GM12892 (cell line): Measurements from ENCODE around the gene CEP290. TPM values are rescaled to one million over a fixed set of nuclear protein-coding genes. Genes with fewer than 3 reads are reported as not detected.
A peak's percentile ranks its signal among the peaks of the same experiment; 100 is the strongest.

ENCODE experiments used
- DNase-seq: peaks from one replicate; pipeline ENCODE4 v3.0.0; 2011; ENCODE audit not compliant: insufficient read length
- FAIRE-seq: peaks from 2 replicates; lab custom pipeline; 2011; peaks lifted over from hg19 to GRCh38; lab: Jason Lieb, UNC
- POLR2A ChIP-seq: IDR thresholded peaks from 2 replicates; pipeline ENCODE4 v1.6.1; 2011; ENCODE audit warnings: low read depth, low read length, control low read depth
- POLR2AphosphoS5 ChIP-seq: IDR thresholded peaks from 2 replicates; pipeline ENCODE4 v1.6.1; 2011; ENCODE audit warnings: low read depth, low read length, control low read depth
- TAF1 ChIP-seq: IDR thresholded peaks from 2 replicates; pipeline ENCODE4 v1.6.1; 2011; ENCODE audit warnings: low read depth, mild to moderate bottlenecking, control low read depth, low read length, borderline replicate concordance
- polyA plus RNA-seq: library from polyadenylated mRNA; unstranded; fragments of >200 nt; gene quantifications from one replicate; pipeline ENCODE4 v1.2.1, GENCODE V29; 2012; ENCODE audit warnings: missing spikeins, inconsistent platforms; ENCODE audit not compliant: missing spikeins

Gene CEP290, protein sequence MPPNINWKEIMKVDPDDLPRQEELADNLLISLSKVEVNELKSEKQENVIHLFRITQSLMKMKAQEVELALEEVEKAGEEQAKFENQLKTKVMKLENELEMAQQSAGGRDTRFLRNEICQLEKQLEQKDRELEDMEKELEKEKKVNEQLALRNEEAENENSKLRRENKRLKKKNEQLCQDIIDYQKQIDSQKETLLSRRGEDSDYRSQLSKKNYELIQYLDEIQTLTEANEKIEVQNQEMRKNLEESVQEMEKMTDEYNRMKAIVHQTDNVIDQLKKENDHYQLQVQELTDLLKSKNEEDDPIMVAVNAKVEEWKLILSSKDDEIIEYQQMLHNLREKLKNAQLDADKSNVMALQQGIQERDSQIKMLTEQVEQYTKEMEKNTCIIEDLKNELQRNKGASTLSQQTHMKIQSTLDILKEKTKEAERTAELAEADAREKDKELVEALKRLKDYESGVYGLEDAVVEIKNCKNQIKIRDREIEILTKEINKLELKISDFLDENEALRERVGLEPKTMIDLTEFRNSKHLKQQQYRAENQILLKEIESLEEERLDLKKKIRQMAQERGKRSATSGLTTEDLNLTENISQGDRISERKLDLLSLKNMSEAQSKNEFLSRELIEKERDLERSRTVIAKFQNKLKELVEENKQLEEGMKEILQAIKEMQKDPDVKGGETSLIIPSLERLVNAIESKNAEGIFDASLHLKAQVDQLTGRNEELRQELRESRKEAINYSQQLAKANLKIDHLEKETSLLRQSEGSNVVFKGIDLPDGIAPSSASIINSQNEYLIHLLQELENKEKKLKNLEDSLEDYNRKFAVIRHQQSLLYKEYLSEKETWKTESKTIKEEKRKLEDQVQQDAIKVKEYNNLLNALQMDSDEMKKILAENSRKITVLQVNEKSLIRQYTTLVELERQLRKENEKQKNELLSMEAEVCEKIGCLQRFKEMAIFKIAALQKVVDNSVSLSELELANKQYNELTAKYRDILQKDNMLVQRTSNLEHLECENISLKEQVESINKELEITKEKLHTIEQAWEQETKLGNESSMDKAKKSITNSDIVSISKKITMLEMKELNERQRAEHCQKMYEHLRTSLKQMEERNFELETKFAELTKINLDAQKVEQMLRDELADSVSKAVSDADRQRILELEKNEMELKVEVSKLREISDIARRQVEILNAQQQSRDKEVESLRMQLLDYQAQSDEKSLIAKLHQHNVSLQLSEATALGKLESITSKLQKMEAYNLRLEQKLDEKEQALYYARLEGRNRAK (N-terminal part only)
- 15.0 TPM for polyA plus RNA-seq

DNA sequence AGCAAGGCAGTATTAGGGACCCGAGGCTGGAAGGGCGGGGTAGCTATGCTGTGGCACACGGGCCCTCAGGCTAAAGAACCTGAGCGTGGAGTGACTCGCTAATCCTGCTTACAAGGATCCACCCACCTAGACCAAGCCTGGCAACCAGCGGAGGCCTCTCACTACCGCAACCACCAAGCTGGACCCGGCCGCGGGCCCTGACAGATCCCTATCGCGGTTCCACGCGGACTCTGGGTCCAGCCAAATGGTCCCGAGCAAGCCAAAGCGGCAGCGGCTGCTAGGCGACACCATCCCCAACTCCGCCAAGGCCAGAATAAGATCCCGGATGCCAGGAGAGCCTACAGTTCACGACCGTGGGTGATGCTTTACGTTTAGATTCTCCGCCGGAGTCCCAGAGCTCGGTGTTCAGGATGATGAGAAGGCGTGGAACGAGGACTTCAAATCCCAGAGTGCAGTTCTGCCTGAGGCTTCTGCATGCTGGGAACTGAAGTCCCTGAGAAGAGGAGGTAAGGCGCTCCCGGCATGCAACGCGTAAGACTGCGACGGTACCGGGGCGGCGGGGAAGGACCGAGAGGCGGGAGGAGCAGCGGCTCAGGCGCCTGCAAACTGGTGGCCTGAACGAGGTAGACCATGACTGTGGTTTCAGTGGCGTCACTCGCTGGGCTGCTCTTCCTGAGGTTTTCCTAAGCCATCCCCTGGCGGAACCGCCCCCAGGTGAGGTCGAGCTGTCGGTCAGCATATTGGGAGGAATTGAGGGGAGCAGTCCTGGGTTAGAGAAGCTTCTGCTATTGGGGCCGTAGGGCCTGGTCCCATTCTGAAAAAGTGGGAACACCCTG lies at the start of gene CEP290, which contains the start of gene TMTC3:
TSS of gene CEP290 (minus strand) at position 315 of the 836 bp plus-strand sequence. CDS start 781 bp downstream, outside the sequence.
TSS of gene TMTC3 (plus strand) at position 534 of the 836 bp plus-strand sequence. CDS start 6,009 bp downstream, outside the sequence.
- peak; percentile 47 for DNase-seq
- FAIRE-seq, result peak; percentile 99
- peak; percentile 45 for TF ChIP-seq POLR2AphosphoS5
- TF ChIP-seq TAF1, result peak; percentile 53; the same call in 1 of the 2 replicates
- TF ChIP-seq POLR2A, result peak; percentile 70; the same call in 1 of the 2 replicates

DNA sequence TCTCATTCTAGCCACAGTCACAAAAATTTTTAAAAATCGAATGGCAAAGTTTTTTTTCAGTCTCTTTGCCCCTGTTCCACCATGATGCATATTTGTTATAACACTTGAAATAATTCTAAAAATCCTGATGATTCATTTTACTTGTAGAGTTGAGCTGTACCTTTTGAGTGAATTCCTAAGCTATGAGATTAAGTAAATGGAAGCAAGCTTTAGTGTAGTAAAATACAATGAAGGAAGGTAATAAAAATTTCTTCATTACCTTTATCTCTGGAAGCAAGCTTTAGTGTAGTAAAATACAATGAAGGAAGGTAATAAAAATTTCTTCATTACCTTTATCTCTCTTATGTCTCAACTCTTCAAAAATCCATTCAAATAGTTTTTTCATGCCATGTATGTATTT lies 46.3 kb upstream of the CEP290 start:
- DNase-seq, result no peak
- FAIRE-seq, result no peak
- no peak for TF ChIP-seq TAF1
- no peak for TF ChIP-seq POLR2AphosphoS5
- TF ChIP-seq POLR2A, result no peak

DNA sequence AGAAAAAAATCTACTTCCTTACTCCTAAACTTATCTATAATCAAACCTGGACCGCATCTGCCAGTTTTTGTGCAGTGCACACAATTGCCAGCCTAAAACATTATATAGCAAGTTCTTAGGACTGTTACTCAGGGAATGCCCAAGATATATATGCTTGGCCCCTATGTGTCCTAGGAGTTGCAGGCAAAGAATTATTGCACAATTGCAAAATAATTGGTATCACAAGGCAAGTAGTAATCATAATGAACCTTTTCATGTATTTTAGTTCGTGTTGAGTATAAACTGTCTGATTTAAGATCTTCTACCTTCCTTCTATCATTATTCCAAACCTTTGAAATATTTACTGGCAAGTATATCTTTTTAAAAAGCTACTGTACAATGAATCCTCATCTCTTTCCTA lies 45.7 kb upstream of the CEP290 start:
- DNase-seq (no peak), FAIRE-seq (no peak)
- TF ChIP-seq POLR2AphosphoS5 (no peak), POLR2A (no peak), TAF1 (no peak)

DNA sequence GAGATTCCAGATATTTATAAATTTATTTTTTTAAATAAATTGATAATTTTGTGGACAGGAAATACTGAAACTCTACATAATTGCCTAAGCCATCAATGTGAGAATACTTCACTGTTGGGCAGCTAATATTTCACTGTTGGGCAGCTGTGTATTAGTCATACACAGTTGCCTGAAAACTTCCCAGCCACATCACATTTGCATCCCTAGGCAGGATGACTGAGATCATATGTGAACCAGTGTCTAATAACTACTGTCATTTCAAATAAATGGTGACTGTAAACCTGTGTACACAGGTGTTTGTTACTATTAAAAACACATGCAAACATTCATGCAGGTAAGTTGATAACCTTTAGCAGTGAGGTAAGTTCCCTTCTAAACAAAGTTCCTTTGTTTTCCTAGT lies 44.1 kb upstream of the CEP290 start:
- peak; percentile 63 for FAIRE-seq

DNA sequence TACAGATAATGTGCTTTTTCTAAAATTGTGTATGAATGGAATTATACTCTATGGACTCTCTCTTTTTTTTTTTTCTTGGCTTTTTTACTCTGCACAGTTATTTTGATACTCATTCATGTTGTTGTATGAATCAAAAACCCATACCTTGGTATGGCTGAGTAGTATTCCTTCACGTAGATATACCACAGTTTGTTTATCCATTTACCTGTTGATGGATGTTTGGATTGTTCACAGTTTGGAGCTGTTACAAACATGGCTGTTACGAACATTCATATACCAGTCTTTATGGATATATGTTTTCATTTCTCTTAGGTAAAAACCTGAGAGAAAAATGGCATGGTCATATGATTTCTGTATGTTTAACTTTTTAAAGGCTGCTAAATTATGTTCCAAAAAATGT lies 43.4 kb upstream of the CEP290 start:
- TF ChIP-seq TAF1 (no peak), POLR2A (no peak), POLR2AphosphoS5 (no peak)
- FAIRE-seq (no peak), DNase-seq (no peak)

More for the DNA sequence above, 44.1 kb upstream of the CEP290 start:
- TF ChIP-seq POLR2AphosphoS5, result no peak
- no peak for TF ChIP-seq TAF1
- TF ChIP-seq POLR2A, result no peak
- no peak for DNase-seq

DNA sequence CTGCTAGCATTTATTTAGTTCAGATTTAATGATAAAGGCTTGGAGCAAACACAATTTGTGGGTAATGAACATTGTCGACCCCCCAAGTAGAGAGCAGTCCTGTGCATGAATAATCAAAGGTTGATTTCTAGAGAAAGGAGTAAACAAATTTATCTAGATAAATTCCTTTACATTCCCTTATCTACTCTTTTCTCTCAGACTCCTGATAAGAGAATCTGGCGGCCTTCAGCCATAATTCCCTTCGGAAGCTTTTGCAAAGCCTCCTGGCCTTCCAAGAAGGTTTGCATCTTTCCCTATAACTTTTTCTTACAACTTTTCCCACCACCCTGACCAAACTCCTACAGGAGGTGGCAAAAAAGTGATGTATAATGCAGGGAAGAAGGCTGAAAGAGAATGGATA lies 42.3 kb upstream of the CEP290 start:
- TF ChIP-seq TAF1 (no peak), POLR2AphosphoS5 (no peak), POLR2A (no peak)
- DNase-seq, result no peak
- FAIRE-seq, result no peak

DNA sequence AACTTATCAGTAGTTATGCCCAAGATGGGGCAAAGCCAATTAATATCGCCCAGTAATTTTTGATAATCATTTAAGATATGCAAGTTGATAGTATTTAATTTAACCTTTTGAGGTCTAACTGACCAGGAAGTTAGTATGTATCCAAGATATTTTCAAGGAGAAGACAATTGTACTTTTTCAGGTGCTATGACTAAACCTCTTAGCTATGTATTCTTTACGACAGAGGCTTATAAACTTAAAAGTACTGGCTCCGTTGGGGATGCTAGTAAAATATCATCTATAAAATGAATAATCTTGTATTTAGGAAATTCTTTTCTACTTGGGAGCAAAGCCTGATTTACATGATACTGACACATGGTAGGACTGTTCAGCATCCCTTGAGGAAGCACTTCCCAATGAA lies 40.5 kb upstream of the CEP290 start:
- FAIRE-seq (no peak), DNase-seq (no peak)
- no peak for TF ChIP-seq TAF1
- TF ChIP-seq POLR2A, result no peak
- no peak for TF ChIP-seq POLR2AphosphoS5

DNA sequence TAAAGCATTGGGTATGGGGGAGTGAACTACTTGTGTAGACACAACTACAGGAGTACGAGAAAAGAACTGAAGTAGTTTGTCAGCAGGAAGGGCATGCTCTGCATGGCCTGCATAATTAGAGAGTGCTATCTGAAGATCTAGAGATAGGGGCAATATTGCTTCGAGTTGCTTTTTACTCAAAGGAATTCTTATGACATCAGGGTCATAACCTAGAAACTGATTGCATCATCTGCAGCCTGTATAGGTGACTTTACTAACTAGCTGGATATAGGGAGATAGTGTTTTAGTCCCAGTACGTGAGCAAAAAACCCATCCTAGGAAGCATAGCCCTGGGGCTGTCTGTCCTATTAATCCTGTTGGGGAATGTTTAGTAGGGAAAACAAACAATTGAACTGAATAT lies 40.0 kb upstream of the CEP290 start:
- DNase-seq (no peak), FAIRE-seq (no peak)
- no peak for TF ChIP-seq TAF1
- TF ChIP-seq POLR2A, result no peak
- TF ChIP-seq POLR2AphosphoS5, result no peak

DNA sequence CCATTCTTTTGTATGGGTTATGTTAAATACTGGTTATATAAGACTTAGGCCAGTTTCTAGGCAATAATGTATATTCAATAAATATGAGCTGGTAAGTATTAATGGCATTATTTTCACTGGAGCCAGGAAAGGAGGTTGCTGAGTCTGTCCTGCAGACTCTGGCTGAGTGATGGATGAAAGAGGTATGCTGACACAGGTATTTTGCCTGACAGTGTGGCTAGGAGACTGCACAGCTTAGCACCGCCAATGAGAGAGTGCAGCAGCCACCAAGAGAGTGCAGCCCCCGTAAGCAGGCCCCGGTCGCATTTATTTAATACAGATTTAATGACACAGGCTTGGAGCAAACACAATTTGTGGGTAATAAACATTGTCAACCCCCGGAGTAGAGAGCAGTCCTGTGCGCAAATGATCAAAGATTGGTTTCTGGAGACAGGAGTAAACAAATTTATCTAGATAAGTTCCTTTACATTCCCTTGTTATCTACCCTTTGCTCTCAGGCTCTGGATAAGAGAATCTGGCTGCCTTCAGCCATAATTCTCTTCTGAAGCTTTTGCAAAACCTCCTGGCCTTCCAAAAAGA lies 37.6 kb upstream of the CEP290 start:
- DNase-seq, result no peak
- FAIRE-seq, result no peak
- no peak for TF ChIP-seq POLR2AphosphoS5
- TF ChIP-seq POLR2A, result no peak
- TF ChIP-seq TAF1, result no peak

DNA sequence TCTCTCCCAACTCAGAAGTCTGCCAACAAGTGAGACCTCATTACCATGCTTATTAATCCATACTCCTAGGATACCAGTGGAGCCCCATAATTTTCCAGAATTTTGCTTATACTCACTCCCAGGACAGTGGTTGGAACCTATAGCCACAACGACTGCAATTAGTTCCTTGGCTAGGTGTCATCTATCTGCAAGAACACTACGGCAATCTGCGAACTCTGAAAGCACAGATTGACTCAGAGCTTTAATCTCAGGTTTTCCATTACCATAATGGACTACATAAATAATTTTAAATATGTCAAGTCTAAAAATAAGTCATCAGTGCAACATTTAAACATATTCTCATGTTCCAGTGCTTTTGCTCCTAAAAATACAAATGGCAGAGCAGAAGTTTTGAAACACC lies 33.7 kb upstream of the CEP290 start:
- TF ChIP-seq TAF1, result no peak
- TF ChIP-seq POLR2AphosphoS5, result no peak
- no peak for TF ChIP-seq POLR2A
- no peak for DNase-seq
- FAIRE-seq, result no peak
